ENCODE data around the gene MKI67.
"Not testable (repeated sequence)": the region's sequence is repeated elsewhere in the genome, so short reads cannot be mapped to it uniquely, and the experiment has no call there.

MKI67 gene, protein sequence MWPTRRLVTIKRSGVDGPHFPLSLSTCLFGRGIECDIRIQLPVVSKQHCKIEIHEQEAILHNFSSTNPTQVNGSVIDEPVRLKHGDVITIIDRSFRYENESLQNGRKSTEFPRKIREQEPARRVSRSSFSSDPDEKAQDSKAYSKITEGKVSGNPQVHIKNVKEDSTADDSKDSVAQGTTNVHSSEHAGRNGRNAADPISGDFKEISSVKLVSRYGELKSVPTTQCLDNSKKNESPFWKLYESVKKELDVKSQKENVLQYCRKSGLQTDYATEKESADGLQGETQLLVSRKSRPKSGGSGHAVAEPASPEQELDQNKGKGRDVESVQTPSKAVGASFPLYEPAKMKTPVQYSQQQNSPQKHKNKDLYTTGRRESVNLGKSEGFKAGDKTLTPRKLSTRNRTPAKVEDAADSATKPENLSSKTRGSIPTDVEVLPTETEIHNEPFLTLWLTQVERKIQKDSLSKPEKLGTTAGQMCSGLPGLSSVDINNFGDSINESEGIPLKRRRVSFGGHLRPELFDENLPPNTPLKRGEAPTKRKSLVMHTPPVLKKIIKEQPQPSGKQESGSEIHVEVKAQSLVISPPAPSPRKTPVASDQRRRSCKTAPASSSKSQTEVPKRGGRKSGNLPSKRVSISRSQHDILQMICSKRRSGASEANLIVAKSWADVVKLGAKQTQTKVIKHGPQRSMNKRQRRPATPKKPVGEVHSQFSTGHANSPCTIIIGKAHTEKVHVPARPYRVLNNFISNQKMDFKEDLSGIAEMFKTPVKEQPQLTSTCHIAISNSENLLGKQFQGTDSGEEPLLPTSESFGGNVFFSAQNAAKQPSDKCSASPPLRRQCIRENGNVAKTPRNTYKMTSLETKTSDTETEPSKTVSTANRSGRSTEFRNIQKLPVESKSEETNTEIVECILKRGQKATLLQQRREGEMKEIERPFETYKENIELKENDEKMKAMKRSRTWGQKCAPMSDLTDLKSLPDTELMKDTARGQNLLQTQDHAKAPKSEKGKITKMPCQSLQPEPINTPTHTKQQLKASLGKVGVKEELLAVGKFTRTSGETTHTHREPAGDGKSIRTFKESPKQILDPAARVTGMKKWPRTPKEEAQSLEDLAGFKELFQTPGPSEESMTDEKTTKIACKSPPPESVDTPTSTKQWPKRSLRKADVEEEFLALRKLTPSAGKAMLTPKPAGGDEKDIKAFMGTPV (N-terminal part only)

DNA sequence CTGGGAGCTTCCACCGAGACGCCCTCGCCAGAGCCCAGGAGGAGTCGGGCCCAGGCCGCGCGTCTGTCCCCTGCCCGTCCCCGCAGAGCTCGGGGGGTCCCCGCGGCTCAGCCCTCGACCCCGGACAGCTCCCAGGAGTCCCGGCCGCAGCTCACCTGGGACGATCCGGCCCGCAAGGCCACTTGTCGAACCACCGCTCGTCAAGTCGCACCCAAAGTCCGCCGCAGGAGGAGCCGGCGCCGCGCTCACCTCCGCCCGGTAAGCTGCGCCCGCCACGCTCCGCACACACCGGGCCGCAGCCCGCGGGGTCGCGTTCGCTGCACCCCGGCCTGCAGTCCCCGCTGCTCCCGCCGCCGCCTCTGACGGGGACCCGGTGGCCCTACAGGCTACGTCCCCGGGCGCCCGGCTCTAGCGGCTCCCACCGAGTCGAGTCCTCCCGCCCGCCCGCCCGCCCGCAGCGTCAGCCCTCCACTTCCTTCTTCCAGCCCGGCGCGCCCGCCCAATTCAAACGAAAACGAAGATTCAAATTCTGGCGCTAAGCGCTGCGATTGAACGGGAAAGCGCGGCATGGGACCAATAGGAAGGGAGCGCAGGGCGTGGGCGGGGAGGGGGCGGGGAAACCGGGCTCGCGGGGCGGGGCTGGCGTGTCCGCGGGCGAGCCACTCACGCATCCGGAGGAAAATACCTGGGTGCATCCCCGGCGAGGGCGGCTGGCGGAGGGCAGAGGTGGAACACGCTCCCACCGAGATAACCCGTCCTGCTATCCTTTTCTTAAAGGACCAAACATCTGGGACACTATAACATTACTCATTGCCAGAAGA lies at the start of gene MKI67:
TSS of gene MKI67 (minus strand) at position 480 of the 821 bp plus-strand sequence. CDS start 756 bp downstream, outside the sequence.
- Mint-ChIP-seq H3K4me1 (ENCODE audit: low read depth) (peaks cover 35% of the 10 kb centered on the region), H3K9me3 (no peaks in the 10 kb centered on the region), H3K27ac (peak within 1 kb of the TSS; percentile 62), H3K4me3 (peak within 1 kb of the TSS; percentile 84), H3K36me3 (ENCODE audit: low read depth) (no peaks in the 10 kb centered on the region), H3K27me3 (peaks cover 5% of the 10 kb centered on the region)
- intact Hi-C loops (cut with micrococcal nuclease) = loop anchor here (5.0 kb wide), 1 partner anchor 39 kb away; no protein-coding TSS in a partner anchor

DNA sequence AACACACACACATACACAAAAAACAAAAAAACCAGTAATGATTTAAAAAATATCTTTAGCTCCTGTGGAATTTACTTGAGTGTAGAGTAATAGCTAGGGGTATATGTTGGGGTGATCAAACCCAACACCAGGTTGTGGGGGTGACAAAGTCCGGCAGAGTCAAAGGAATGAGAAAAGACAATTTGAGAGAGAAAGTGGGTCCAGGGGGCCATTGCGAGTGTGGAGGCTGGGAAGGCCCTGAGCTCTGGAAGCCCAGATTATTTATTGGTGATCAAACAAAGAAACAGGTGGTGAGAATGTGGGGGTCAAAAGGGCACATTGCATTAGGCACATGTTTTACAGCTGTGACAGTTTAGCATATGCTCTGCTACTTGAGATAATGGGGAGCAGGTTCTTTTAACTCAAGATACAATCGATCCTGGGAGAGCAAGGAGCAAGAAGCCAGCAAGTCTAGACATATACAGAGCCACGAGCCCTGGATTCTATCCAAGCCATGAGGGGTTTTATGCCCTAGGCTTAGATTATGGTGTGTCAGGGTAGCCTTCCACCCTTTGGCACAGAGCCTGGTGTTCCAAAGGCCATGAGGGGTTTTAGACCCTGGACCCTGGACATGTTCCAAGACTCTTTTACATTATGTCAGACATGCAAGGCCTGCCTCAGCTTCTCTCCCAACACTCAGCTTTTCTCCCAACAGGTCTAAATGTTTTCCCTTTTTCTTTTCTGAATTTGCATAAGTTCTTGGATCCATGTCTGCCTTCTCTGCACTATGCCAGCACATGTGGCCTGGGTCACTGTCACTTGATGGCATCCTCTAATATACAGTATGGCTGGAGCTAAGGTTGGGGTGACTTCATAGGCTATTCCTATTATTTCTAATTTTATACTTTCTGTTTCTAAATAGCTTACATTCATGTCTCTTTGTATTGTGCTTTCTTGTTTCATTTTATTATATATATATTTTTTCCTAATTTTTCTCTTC lies 48.6 kb upstream of the MKI67 start:
- Mint-ChIP-seq H3K4me3 (no peak overlapping the region), H3K9me3 (peaks cover 37% of the 10 kb centered on the region), H3K36me3 (ENCODE audit: low read depth) (no peaks in the 10 kb centered on the region), H3K4me1 (ENCODE audit: low read depth) (no peaks in the 10 kb centered on the region), H3K27me3 (peaks cover 8% of the 10 kb centered on the region), H3K27ac (no peak overlapping the region)
- intact Hi-C loops (cut with micrococcal nuclease) = no loop called here

DNA sequence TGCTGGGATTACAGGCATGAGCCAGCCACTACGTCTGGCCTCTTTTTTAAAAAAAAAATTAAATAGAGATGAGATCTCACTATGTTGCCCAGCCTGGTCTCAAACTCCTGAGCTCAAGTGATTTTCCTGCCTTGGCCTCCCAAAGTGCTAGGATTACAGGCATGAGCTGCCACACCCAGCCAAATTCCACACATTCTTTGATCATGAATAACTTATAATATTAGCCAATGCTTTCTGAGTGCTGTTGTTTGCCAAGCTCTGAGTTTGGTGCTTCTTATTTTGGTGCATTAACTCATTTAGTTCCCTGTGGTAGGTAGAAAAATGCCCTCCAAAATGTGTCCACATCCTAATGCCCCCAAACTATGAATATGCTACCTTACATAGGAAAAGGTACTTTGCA lies 47.2 kb upstream of the MKI67 start:
- Mint-ChIP-seq H3K4me1 (ENCODE audit: low read depth) (no peaks in the 10 kb centered on the region), H3K9me3 (peaks cover 37% of the 10 kb centered on the region), H3K36me3 (ENCODE audit: low read depth) (no peaks in the 10 kb centered on the region), H3K27ac (no peak overlapping the region), H3K27me3 (peaks cover 16% of the 10 kb centered on the region), H3K4me3 (no peak overlapping the region)
- intact Hi-C loops (cut with micrococcal nuclease) = no loop called here

DNA sequence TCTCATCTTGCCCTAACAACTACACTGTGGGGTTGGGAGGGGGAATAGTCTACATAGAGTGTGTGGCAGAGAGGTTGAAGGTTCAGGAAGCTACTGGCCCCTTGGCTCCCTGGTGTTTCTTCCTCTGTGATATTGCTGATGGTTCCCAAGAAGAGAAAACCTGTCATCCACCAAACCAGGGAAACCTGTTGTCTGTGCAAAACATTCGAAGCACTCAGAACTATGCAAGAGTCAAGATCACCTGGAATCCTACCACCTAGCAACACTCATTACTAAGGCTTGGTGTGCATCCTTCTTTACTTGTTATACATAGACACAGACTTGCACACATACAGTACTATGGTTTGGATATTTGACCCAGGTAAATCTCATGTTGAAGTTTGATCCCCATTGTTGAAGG lies 46.5 kb upstream of the MKI67 start:
- H3K4me3 Mint-ChIP-seq = no peak overlapping the region
- no peaks in the 10 kb centered on the region for H3K4me1 Mint-ChIP-seq (ENCODE audit: low read depth)
- peaks cover 17% of the 10 kb centered on the region for H3K27me3 Mint-ChIP-seq
- H3K9me3 Mint-ChIP-seq = peaks cover 37% of the 10 kb centered on the region
- H3K27ac Mint-ChIP-seq = no peak overlapping the region
- intact Hi-C loops (cut with micrococcal nuclease) = no loop called here
- no peaks in the 10 kb centered on the region for H3K36me3 Mint-ChIP-seq (ENCODE audit: low read depth)

DNA sequence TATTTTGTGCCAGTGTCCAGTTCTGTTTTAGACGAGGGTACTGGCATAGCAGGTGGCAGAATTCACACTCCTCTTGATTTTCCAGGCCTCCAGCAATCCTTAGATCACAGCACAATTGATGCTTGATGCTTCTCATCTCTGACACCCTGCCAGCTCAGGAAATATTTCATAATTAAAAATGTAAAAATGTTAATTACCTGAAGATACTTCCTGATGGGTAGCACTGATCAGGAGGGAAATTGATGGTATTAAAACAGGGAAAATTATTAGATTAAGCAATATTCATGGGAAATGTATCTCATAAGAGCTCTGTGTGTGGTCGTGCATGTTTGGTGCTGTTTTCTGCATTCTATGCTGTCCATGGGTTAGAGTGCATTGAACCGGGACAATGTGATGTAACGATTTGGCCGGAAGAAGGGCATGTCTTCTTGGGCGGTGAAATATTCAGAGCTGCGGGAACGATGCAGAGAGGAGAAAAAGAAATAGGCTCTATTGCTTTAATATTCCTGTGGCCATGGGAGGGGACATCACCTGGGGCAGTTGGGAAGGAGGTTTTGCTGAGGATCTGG lies 43.7 kb upstream of the MKI67 start:
- intact Hi-C loops (cut with micrococcal nuclease) = no loop called here
- no peaks in the 10 kb centered on the region for H3K4me1 Mint-ChIP-seq (ENCODE audit: low read depth)
- H3K27ac Mint-ChIP-seq = no peak overlapping the region
- H3K4me3 Mint-ChIP-seq = no peak overlapping the region
- H3K9me3 Mint-ChIP-seq = peaks cover 30% of the 10 kb centered on the region
- peaks cover 22% of the 10 kb centered on the region for H3K27me3 Mint-ChIP-seq
- H3K36me3 Mint-ChIP-seq (ENCODE audit: low read depth) = no peaks in the 10 kb centered on the region

DNA sequence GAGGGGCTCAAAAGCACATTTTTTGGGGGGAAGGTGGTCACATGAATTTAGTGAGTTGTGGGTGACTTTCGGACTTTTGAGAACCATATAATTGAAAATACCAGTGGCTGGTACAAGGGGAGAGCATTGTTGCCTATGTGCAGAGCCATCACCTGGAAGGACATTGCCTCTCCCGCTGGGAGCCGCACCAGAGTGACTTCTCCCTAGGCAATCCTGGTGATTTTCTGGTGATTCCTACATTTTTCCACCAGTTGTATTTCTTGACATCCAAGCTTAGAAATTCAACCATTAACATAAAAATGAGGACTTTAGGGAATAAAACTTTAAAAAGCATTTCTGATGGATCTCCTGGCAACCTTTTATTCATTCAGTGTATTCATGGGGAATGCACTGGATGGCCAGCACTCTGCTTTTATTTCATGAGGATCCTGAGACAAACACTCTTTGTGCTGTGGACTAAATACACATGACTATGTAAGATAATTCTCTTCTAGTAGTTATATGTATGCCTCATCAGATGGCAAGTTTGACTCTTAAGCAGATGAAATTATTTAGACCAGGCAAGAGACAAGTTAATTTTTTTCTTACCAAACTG lies 41.8 kb upstream of the MKI67 start:
- Mint-ChIP-seq H3K27ac (no peak overlapping the region), H3K27me3 (peaks cover 20% of the 10 kb centered on the region), H3K9me3 (peaks cover 12% of the 10 kb centered on the region), H3K36me3 (ENCODE audit: low read depth) (no peaks in the 10 kb centered on the region), H3K4me3 (no peak overlapping the region), H3K4me1 (ENCODE audit: low read depth) (no peaks in the 10 kb centered on the region)
- intact Hi-C loops (cut with micrococcal nuclease) = no loop called here

DNA sequence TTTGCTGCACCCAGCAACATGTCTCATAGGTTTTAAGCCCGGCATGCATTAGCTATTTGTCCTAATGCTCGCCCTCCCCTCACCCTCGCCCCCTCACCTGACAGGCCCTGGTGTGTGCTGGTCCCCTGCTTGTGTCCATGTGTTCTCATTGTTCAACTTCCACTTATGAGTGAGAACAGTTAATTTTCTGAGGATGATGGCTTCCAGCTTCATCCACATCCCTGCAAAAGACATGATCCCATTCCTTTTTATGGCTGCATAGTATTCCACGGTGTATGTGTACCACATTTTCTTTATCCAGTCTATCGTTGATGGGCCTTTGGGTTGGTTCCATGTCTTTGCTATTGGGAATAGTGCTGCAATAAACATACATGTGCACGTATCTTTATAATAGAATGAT lies 40.9 kb upstream of the MKI67 start:
- H3K27me3 Mint-ChIP-seq = peaks cover 20% of the 10 kb centered on the region
- H3K27ac Mint-ChIP-seq; H3K4me3 Mint-ChIP-seq; H3K9me3 Mint-ChIP-seq; H3K4me1 Mint-ChIP-seq (ENCODE audit: low read depth); H3K36me3 Mint-ChIP-seq (ENCODE audit: low read depth); intact Hi-C loops (cut with micrococcal nuclease): not testable (repeated sequence)

DNA sequence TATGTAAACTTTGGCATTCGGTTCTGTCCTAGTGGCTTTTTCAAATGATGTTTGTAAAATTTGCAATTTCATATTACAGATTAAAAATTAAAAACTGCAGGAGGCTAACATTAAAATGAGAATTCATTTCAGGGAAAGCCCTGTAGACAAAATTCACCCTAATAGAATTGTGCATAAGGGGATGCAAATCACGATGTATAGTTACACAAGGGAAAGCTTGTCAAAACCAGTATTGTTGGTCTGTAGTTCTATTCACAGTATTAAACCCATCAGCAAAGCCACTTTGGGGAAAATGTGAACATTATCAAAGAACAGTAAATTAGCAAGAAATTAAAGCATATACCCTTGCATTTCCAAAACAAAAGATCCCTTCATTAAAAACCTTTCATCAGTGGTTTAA lies 39.9 kb upstream of the MKI67 start:
- peaks cover 20% of the 10 kb centered on the region for H3K27me3 Mint-ChIP-seq
- no peak overlapping the region for H3K27ac Mint-ChIP-seq
- H3K9me3 Mint-ChIP-seq = no peaks in the 10 kb centered on the region
- intact Hi-C loops (cut with micrococcal nuclease) = no loop called here
- no peak overlapping the region for H3K4me3 Mint-ChIP-seq
- peaks cover 10% of the 10 kb centered on the region for H3K4me1 Mint-ChIP-seq (ENCODE audit: low read depth)
- no peaks in the 10 kb centered on the region for H3K36me3 Mint-ChIP-seq (ENCODE audit: low read depth)

DNA sequence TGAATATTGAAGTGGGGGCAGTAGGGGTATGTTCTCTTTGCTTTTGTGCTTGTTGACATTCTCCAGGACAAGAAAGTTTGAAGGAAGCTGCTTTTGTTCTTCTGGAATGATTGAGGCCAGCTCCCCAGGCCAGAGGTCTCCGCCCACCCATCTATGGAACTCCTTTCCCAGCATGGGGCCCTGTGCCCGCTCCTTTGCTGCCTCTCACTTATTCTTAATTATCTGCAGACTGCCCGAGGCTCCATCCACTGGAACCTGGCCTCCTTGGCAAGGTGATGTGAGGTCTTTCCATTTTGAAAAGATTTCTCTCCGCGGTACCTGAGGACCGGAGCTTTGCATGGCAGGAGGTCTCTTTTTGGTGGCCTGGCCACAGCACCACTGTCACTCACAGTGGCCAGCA lies 39.3 kb upstream of the MKI67 start:
- intact Hi-C loops (cut with micrococcal nuclease) = no loop called here
- H3K27ac Mint-ChIP-seq = no peak overlapping the region
- peaks cover 17% of the 10 kb centered on the region for H3K4me1 Mint-ChIP-seq (ENCODE audit: low read depth)
- H3K27me3 Mint-ChIP-seq = peaks cover 20% of the 10 kb centered on the region
- no peak overlapping the region for H3K4me3 Mint-ChIP-seq
- no peaks in the 10 kb centered on the region for H3K36me3 Mint-ChIP-seq (ENCODE audit: low read depth)
- no peaks in the 10 kb centered on the region for H3K9me3 Mint-ChIP-seq

DNA sequence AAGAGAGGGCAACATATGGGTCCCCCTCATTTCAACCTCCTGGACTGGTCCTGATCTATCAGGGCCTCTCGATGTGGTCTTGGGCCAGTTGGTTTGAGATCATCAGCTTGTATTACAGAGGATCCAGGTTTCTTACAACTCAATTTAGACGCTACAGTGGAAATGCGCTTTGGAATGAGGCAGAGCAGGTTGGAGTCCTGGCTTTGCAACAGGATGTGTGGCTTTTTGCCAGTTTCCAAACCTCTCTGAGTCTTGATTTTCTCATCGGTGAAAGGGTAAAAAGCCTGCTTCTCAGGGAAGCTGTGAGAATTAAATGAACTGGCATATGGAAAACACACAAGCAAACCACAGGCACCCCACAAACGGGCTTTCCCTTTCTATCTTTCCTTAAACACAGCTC lies 37.5 kb upstream of the MKI67 start:
- intact Hi-C loops (cut with micrococcal nuclease) = no loop called here
- peaks cover 11% of the 10 kb centered on the region for H3K27me3 Mint-ChIP-seq
- H3K27ac Mint-ChIP-seq = no peak overlapping the region
- H3K4me3 Mint-ChIP-seq = no peak overlapping the region
- peaks cover 32% of the 10 kb centered on the region for H3K4me1 Mint-ChIP-seq (ENCODE audit: low read depth)
- no peaks in the 10 kb centered on the region for H3K36me3 Mint-ChIP-seq (ENCODE audit: low read depth)
- no peaks in the 10 kb centered on the region for H3K9me3 Mint-ChIP-seq

DNA sequence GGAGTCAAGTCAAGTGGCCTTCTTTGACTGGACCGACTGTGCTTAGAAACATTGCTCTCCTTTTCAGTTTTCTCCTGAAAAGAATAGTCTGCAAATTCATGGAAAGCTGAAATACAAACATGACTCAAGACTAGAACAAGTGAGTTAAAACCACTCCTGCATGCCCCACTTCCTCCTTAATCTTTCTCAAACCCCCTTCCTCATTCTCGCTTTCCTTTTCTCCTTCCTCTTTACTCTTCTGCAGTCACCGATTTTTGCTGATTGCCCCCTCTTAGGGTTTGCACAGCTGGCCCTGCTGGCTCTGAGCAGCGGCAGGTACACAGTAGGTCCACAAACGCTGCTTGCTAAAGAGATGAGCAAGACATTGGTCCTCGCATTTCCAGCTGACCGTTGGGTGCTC lies 34.8 kb upstream of the MKI67 start:
- peak overlapping the region; percentile 1 for H3K27ac Mint-ChIP-seq
- intact Hi-C loops (cut with micrococcal nuclease) = no loop called here

DNA sequence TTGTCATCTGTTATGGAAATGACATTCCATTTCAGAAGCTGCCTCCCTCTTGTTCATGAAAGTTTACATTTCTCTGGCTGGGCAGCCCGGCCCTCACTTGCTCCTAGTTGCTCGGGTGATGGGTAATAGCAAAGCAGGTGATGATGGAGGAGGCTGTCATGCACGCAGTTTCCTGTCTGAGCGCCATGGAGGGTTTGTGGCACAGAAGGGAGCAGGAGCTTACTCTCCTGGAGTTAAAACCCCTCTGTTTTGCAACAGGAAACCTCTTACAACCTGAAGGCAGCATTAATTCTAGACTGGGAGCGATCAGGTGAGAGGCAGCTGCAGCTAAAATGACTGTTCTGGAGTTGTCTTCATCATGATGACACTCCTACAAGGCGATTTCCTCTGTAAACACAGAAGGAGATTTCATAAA lies 34.1 kb upstream of the MKI67 start:
- peaks cover 10% of the 10 kb centered on the region for H3K27me3 Mint-ChIP-seq
- H3K27ac Mint-ChIP-seq = no peak overlapping the region
- intact Hi-C loops (cut with micrococcal nuclease) = no loop called here
- H3K4me3 Mint-ChIP-seq = no peak overlapping the region
- no peaks in the 10 kb centered on the region for H3K36me3 Mint-ChIP-seq (ENCODE audit: low read depth)
- H3K9me3 Mint-ChIP-seq = no peaks in the 10 kb centered on the region
- H3K4me1 Mint-ChIP-seq (ENCODE audit: low read depth) = peaks cover 32% of the 10 kb centered on the region

More for the DNA sequence above, 34.8 kb upstream of the MKI67 start:
- Mint-ChIP-seq H3K27me3 (peaks cover 12% of the 10 kb centered on the region), H3K9me3 (no peaks in the 10 kb centered on the region), H3K4me3 (no peak overlapping the region), H3K36me3 (ENCODE audit: low read depth) (no peaks in the 10 kb centered on the region), H3K4me1 (ENCODE audit: low read depth) (peaks cover 32% of the 10 kb centered on the region)

Measured in dendritic cell treated with granulocyte-macrophage colony-stimulating factor and Interleukin-4, amounts not matched to agents 40 ng/mL and 50 ng/mL, for 4 days (primary cell).